GM10266 (cell line): ENCODE measurements around the gene LRRC45.

Experiments
- DNase-seq: peaks from one replicate; pipeline ENCODE4 v3.0.0; 2012; ENCODE audit errors: extremely low spot score
- TF ChIP-seq, protein P1 (sequence below): IDR thresholded peaks from 2 replicates; pipeline ENCODE4 v1.5.1; 2012; ENCODE audit warnings: mild to moderate bottlenecking, low read depth; ENCODE audit not compliant: control insufficient read depth, insufficient read depth; ENCODE audit errors: missing control alignments

The LRRC45 gene

DNA sequence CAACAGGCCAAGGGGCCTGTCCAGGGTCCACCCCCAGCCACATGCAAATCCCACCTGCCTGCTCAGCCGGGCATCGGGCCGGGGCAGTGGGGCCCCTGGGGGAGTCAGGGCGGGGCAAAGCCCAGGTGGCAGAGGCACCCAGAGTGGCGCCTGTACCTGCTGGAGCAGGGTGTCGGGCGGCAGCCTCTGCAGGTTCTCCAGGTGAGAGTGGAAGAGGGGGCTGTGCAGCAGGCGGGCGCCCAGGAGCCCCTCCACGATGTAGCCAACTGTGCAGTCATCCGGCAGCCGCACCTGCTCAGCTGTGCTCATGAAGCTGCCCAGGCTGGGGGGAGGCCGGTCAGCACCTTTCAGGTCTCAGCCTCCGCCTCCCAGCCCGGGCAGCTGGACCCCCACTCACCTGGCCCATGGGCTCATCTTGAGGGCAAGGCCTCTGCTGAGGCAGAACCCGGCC is 26.4 kb downstream of the LRRC45 start:
- TF ChIP-seq, protein P1, sequence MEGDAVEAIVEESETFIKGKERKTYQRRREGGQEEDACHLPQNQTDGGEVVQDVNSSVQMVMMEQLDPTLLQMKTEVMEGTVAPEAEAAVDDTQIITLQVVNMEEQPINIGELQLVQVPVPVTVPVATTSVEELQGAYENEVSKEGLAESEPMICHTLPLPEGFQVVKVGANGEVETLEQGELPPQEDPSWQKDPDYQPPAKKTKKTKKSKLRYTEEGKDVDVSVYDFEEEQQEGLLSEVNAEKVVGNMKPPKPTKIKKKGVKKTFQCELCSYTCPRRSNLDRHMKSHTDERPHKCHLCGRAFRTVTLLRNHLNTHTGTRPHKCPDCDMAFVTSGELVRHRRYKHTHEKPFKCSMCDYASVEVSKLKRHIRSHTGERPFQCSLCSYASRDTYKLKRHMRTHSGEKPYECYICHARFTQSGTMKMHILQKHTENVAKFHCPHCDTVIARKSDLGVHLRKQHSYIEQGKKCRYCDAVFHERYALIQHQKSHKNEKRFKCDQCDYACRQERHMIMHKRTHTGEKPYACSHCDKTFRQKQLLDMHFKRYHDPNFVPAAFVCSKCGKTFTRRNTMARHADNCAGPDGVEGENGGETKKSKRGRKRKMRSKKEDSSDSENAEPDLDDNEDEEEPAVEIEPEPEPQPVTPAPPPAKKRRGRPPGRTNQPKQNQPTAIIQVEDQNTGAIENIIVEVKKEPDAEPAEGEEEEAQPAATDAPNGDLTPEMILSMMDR: no peak
- no peak for DNase-seq

DNA sequence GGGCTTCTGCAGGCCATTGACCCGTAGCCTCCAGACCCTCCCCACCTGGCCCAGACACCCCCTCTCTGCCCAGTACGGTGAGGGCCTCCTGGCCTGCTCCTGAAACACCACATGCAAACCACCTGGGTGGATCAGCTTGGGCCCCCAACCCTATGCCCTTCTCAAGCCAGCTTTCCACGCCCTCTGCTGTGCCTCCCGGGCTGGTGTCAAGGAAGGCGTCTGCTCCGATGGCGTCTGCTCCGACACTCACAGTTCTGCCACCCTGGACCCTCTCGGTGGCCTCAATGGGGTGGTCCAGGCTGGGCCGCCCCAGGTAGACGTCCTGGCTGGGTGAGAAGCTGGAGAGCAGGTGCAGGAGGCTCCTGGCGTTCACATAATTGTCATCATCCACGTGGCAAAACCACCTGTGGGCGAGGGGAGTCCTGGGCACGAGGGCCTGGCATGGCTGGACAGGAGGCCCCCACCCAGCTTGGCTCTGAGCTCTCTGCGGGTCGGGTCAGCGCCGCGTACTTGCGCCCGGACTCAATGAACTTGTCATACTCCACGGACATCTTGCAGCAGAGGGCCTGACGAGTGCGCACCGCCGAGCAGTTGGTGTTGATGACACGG is 27.2 kb downstream of the LRRC45 start:
- DNase-seq: no peak
- TF ChIP-seq, protein P1: no peak

DNA sequence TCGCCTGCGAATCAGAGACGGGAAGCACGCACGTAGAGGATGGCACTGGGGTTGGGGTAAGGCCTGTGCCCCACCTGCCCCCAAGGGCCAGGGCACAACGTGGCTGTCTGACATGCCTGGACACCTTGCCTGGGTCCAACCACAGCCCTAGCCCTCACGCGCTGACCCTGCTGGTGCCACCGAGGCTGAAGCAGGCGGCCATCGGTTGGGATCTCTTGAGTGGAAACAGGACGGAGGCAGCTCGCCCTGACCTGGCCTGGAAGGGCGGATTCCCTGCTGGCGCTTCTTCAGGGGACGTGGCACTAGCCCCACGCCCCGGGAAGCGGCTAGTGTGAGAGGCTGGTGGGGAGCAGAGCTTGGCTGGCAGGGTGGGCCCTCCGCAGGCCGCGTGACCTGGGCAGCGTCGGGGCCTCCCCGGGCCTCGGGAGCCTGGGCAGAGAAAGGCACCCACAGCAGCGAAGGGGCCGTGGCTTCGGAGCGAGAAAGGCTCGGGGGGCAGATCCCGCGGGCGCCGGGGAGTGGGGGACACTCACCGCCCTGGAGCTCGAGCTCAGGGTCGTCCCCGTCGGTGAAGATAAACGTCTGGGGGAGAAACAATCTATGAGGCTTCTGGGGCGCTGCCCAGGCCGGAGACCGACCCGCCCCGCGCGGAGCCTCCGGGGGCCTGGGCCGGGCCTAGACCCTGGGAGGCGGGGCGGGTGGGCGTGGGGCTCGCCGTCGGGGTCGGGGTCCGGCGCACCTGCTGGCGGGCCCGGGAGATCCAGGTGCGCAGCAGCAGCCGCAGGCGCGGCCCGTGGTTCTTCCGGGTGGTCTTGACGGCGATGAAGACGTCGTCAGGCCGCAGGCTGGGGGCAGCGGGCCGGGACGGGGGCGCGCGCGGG is 27.9 kb downstream of the LRRC45 start:
- TF ChIP-seq, protein P1: no peak

DNA sequence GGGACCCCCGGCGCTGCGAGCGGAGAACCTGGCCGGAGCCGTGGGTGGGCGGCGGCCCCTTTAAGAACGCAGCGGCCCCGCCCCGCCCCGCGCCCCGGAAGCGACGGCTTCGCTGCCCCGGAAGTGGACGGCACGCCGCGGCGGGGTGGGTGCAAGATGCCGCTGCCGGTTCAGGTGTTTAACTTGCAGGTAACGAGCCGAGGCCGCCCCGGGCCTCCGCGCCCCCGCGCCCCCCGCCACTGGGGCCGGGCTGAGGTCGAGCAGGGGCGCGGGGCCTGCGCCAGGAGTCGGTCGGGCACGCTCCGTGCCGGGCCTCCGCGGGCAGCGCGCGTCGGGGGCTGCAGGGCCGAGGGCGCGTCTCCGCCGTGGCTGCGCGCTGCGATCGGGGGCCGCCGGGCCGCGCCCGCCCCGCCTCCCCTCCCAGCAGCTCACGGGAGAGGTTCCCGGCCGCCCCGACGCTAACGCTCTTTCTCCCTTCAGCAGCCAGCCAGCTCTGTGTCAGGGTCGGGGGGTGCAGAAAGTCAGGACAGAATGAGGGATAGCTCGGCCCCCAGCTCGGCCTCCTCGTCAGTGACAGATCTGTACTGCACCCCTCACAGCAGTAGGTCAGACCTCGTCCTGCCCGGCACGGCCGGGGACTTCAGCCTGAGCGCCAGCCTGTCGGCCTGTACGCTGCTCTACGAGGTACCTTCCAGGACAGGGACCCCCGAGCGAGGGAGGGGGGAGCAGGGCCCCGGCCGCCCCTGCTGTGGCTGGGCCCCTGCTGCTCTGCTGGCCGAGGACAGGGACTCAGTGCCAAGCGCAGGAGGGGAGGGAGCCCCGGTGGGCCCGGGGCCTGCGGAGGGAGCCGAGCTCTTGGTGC is 28.9 kb downstream of the LRRC45 start, which contains the start of the genes GPS1 and RFNG:
Gene GPS1 (plus strand): TSS at position 123 of the 862 bp plus-strand sequence. CDS start 34 bp downstream, at position 157.
Gene RFNG (minus strand): TSS at position 36 of the 862 bp plus-strand sequence. CDS start 45 bp downstream, outside the sequence.
- DNase-seq: peak; percentile 98
- TF ChIP-seq, protein P1: no peak

More for the DNA sequence above, 27.9 kb downstream of the LRRC45 start:
- peak; percentile 64 for DNase-seq

DNA sequence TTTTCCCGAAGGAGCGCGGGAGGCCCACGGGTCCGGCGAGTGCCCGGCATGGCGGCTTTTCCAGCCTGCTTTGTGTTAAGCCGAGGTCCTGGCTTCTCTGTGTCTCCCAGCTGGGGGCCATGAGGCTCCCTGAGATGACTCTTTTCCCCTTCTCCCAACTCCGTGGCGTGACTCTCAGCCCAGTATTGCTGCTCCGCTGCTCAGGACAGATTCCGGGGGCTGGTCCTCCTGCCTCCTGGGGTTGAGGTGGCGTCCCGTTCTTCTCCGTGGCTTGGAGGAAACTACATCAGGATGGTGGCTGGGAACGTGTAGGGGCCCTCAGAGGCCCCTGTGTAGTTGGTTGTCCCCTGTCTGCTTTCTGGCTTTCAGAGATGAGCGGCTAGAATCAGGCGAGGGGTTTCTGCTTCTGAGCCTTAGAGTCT is 29.5 kb downstream of the LRRC45 start:
- TF ChIP-seq, protein P1: no peak

DNA sequence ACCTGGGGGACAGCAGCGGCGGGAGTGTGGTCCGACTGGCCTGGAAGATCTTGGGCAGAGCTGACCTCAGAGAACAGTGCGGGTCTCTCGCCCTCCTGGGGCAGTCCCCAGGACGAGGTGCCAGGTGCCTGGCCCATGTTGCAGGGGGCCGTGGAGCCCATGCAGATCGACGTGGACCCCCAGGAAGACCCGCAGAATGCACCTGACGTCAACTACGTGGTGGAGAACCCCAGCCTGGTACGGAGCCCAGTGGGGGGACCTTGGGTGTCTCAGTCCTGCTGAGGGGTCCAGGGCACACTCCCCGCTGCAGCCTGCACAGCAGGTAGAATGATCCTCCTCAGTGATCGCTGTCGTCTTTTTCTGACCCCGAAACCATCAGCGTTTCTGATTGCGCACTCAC is 30.0 kb downstream of the LRRC45 start:
- no peak for DNase-seq
- TF ChIP-seq, protein P1: no peak

More for the DNA sequence above, 29.5 kb downstream of the LRRC45 start:
- no peak for DNase-seq
